Endothelial cell (in vitro differentiated cells): ENCODE data around the gene TOM1L2. TPM values are rescaled to one million over a fixed set of nuclear protein-coding genes. Genes with fewer than 3 reads are reported as not detected.
A peak's percentile ranks its signal among the peaks of the same experiment; 100 is the strongest.

ENCODE experiments used
- DNase-seq: peaks from one replicate; pipeline ENCODE4 v3.0.0; 2021; ENCODE audit warnings: low spot score
- H3K27ac Mint-ChIP-seq: one replicate; pipeline ENCODE4 v1.8.0; 2021; ENCODE audit warnings: mixed read lengths, inconsistent platforms; ENCODE audit not compliant: unreplicated experiment
- H3K27me3 Mint-ChIP-seq: one replicate; pipeline ENCODE4 v1.8.0; 2021; ENCODE audit warnings: mild to moderate bottlenecking, moderate library complexity, mixed read lengths, inconsistent platforms; ENCODE audit not compliant: unreplicated experiment
- H3K36me3 Mint-ChIP-seq: one replicate; pipeline ENCODE4 v1.8.0; 2021; ENCODE audit warnings: mild to moderate bottlenecking, low read depth, mixed read lengths, inconsistent platforms; ENCODE audit not compliant: unreplicated experiment
- H3K4me1 Mint-ChIP-seq: one replicate; pipeline ENCODE4 v1.8.0; 2021; ENCODE audit warnings: mild to moderate bottlenecking, mixed read lengths, inconsistent platforms; ENCODE audit not compliant: unreplicated experiment
- H3K4me3 Mint-ChIP-seq: one replicate; pipeline ENCODE4 v1.8.0; 2021; ENCODE audit warnings: mild to moderate bottlenecking, mixed read lengths, inconsistent platforms; ENCODE audit not compliant: unreplicated experiment
- H3K9me3 Mint-ChIP-seq: one replicate; pipeline ENCODE4 v1.8.0; 2021; ENCODE audit warnings: mixed read lengths, inconsistent platforms; ENCODE audit not compliant: unreplicated experiment
- total RNA-seq: library from RNA; stranded (reverse); fragmentation: NEBNext Ultra II Directional; extraction: Animal tissue kit (Norgen Biotek cat#: 25700); gene quantifications from one replicate; pipeline ENCODE4 v1.2.1, GENCODE V29; 2021; ENCODE audit not compliant: unreplicated experiment
- TF ChIP-seq, protein P1 (sequence below): fragments of 200-600 bp; sonication (generic); IDR thresholded peaks from one replicate; pipeline ENCODE4 v1.5.0; 2021; ENCODE audit warnings: antibody characterized with exemption; ENCODE audit not compliant: unreplicated experiment

The TOM1L2 gene
- total RNA-seq, 1 donor from 2014 or later, result 26.9 TPM

DNA sequence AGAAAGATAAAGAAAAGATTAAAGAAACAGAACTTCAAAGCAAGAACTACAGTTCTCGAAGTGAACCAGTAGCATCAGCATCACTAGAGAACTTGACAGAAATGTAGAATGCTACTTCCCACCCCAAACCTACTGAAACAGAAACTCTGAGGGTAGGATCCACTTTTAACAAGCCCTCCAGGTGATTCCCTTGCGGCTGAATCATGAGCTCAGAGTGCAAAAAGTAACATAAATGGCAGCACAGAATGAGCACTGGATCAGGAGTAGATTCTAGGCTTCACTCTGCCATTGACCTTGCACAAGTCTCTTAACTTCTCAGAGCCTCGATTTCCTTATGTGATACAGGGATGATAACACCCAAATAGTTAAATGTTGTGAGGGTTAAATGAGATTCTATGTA, 5.8 kb downstream of the TOM1L2 start:
- Mint-ChIP-seq H3K27me3 (peaks cover 4% of the 10 kb centered on the region), H3K4me3 (no peak overlapping the region), H3K36me3 (no peaks in the 10 kb centered on the region), H3K27ac (no peak overlapping the region), H3K4me1 (peaks cover 17% of the 10 kb centered on the region), H3K9me3 (no peaks in the 10 kb centered on the region)
- DNase-seq, result no peak
- TF ChIP-seq, protein P1, sequence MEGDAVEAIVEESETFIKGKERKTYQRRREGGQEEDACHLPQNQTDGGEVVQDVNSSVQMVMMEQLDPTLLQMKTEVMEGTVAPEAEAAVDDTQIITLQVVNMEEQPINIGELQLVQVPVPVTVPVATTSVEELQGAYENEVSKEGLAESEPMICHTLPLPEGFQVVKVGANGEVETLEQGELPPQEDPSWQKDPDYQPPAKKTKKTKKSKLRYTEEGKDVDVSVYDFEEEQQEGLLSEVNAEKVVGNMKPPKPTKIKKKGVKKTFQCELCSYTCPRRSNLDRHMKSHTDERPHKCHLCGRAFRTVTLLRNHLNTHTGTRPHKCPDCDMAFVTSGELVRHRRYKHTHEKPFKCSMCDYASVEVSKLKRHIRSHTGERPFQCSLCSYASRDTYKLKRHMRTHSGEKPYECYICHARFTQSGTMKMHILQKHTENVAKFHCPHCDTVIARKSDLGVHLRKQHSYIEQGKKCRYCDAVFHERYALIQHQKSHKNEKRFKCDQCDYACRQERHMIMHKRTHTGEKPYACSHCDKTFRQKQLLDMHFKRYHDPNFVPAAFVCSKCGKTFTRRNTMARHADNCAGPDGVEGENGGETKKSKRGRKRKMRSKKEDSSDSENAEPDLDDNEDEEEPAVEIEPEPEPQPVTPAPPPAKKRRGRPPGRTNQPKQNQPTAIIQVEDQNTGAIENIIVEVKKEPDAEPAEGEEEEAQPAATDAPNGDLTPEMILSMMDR, result no peak

DNA sequence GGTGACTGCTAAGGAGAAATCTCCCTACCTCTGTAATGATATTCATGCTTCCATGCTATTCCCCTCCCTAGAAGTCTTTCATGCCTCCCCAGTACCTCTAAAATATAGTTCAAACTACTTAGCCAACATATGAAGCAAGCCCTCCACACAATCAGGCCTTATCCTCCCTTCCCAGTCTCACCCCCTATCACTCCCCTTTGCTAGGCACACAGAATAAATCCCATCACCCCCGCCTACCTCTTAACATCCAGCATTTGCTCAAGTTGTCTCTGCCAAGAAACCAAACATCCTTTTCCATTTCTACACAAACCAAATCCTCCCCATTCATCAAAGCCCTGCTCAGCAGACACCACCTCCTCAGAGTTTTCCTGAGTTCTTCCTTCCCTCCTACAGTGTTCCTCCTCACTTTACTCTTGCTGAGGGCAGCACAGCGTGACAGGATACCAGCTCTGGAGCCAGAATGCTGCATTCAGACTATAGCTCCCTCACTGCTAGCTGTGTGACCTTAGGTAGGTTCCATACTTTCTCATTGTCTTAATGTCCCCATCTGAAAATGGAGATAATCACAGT, 7.0 kb downstream of the TOM1L2 start:
- no peaks in the 10 kb centered on the region for H3K36me3 Mint-ChIP-seq
- no peak overlapping the region for H3K4me3 Mint-ChIP-seq
- H3K4me1 Mint-ChIP-seq, result peaks cover 14% of the 10 kb centered on the region
- DNase-seq, result no peak
- no peaks in the 10 kb centered on the region for H3K9me3 Mint-ChIP-seq
- peaks cover 2% of the 10 kb centered on the region for H3K27me3 Mint-ChIP-seq
- TF ChIP-seq, protein P1, result no peak
- H3K27ac Mint-ChIP-seq, result peak overlapping the region; percentile 62

DNA sequence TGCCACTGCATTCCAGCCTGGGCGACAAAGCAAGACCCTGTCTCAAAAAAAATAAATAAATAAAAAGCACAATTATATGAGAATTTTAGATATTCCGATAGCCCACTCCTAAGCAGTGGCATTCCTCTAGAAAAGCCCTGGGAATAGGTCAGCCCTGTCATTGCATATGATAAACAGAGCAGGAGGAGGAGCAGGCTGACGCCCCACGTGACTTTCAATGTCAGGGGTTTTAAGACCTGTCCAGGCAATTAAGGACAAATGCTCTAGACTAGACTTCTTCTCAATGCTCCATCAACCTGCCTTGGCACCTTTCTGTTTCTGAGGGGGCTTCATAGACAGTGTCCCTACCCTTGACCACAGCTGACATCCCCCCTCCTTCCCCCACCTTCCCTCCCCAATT, 7.5 kb downstream of the TOM1L2 start:
- peaks cover 17% of the 10 kb centered on the region for H3K4me1 Mint-ChIP-seq
- TF ChIP-seq, protein P1, result no peak
- H3K36me3 Mint-ChIP-seq, result no peaks in the 10 kb centered on the region
- no peak overlapping the region for H3K4me3 Mint-ChIP-seq
- peaks cover 1% of the 10 kb centered on the region for H3K27me3 Mint-ChIP-seq
- DNase-seq, result no peak
- H3K27ac Mint-ChIP-seq, result no peak overlapping the region
- no peaks in the 10 kb centered on the region for H3K9me3 Mint-ChIP-seq

DNA sequence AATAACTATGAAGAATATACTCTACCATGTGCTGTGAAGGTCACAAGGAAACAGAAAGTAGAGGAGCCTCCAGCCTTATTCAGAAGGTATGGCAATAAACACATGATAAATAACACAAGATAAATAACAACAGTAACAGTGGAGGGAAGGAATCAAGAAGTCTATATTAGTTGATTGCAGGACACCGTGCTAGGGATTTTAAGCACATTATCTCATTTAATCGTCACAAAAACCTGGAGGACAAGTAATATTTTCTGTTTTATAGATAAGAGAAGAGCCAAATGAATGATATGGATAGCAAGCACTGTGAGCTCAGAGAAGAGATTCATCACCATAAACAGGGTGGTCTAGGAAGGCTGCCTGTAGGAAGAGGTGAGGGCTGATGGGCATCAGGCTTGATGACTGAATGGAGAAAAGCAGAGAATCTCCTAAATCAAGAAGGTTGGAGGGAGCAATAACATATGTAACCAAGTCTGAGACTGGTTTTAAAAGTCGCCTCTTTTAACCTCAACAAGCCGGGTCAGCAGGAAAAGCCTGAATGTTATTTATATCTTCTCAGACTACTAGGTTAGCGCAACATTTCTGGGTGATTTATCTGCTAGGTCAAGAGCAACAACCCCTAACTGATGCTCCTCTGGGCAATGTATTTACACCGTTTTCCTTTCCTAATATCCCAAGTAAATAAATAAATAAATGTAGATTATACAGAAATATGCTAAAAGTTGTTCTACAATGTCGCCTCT, 8.3 kb downstream of the TOM1L2 start:
- Mint-ChIP-seq H3K36me3 (no peaks in the 10 kb centered on the region), H3K27me3 (peaks cover 1% of the 10 kb centered on the region), H3K4me3 (no peak overlapping the region), H3K4me1 (peaks cover 21% of the 10 kb centered on the region), H3K9me3 (no peaks in the 10 kb centered on the region), H3K27ac (no peak overlapping the region)
- no peak for DNase-seq
- TF ChIP-seq, protein P1, result no peak

DNA sequence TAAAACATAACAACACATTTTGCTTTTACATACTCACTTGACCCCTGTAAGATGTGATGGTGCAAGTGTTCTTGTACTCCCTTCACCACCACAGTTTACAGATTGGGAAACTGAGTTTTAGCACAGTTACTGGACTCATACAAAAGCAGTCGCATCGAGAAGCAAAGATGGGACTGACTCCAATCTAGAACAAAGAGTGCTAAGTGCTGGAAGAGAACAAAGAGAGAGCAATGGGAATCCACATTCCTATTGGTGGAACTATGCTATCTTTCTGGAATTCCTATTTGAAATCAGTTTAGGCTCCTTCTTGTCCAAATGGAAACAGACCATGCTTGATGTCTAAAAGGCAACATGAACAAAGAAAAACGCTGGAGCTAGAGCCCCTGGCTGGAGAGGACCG, 9.1 kb downstream of the TOM1L2 start:
- TF ChIP-seq, protein P1, result no peak
- no peak for DNase-seq
- Mint-ChIP-seq H3K27me3 (peaks cover 1% of the 10 kb centered on the region), H3K9me3 (no peaks in the 10 kb centered on the region), H3K27ac (no peak overlapping the region), H3K36me3 (no peaks in the 10 kb centered on the region), H3K4me1 (peaks cover 21% of the 10 kb centered on the region), H3K4me3 (no peak overlapping the region)
